Endothelial cell (in vitro differentiated cells): ENCODE measurements around the gene RAB25. TPM values are rescaled to one million over a fixed set of nuclear protein-coding genes. Genes with fewer than 3 reads are reported as not detected.

Experiments used
- DNase-seq: peaks from one replicate; pipeline ENCODE4 v3.0.0; 2021; ENCODE audit warnings: low spot score
- H3K27ac Mint-ChIP-seq: one replicate; pipeline ENCODE4 v1.8.0; 2021; ENCODE audit warnings: mixed read lengths, inconsistent platforms; ENCODE audit not compliant: unreplicated experiment
- H3K27me3 Mint-ChIP-seq: one replicate; pipeline ENCODE4 v1.8.0; 2021; ENCODE audit warnings: mild to moderate bottlenecking, moderate library complexity, mixed read lengths, inconsistent platforms; ENCODE audit not compliant: unreplicated experiment
- H3K36me3 Mint-ChIP-seq: one replicate; pipeline ENCODE4 v1.8.0; 2021; ENCODE audit warnings: mild to moderate bottlenecking, low read depth, mixed read lengths, inconsistent platforms; ENCODE audit not compliant: unreplicated experiment
- H3K4me1 Mint-ChIP-seq: one replicate; pipeline ENCODE4 v1.8.0; 2021; ENCODE audit warnings: mild to moderate bottlenecking, mixed read lengths, inconsistent platforms; ENCODE audit not compliant: unreplicated experiment
- H3K4me3 Mint-ChIP-seq: one replicate; pipeline ENCODE4 v1.8.0; 2021; ENCODE audit warnings: mild to moderate bottlenecking, mixed read lengths, inconsistent platforms; ENCODE audit not compliant: unreplicated experiment
- H3K9me3 Mint-ChIP-seq: one replicate; pipeline ENCODE4 v1.8.0; 2021; ENCODE audit warnings: mixed read lengths, inconsistent platforms; ENCODE audit not compliant: unreplicated experiment
- total RNA-seq: library from RNA; stranded (reverse); fragmentation: NEBNext Ultra II Directional; extraction: Animal tissue kit (Norgen Biotek cat#: 25700); gene quantifications from one replicate; pipeline ENCODE4 v1.2.1, GENCODE V29; 2021; ENCODE audit not compliant: unreplicated experiment
- TF ChIP-seq, protein P1 (sequence below): fragments of 200-600 bp; sonication (generic); IDR thresholded peaks from one replicate; pipeline ENCODE4 v1.5.0; 2021; ENCODE audit warnings: antibody characterized with exemption; ENCODE audit not compliant: unreplicated experiment

Gene RAB25
- total RNA-seq, 1 donor from 2014 or later: 1.6 TPM

- peaks cover 28% of the 10 kb centered on the region for H3K36me3 Mint-ChIP-seq
- no peaks in the 10 kb centered on the region for H3K9me3 Mint-ChIP-seq
- H3K27ac Mint-ChIP-seq: peak overlapping the region; percentile 74
- peak overlapping the region; percentile 97 for H3K4me3 Mint-ChIP-seq
- peaks cover 17% of the 10 kb centered on the region for H3K27me3 Mint-ChIP-seq
- TF ChIP-seq, protein P1, sequence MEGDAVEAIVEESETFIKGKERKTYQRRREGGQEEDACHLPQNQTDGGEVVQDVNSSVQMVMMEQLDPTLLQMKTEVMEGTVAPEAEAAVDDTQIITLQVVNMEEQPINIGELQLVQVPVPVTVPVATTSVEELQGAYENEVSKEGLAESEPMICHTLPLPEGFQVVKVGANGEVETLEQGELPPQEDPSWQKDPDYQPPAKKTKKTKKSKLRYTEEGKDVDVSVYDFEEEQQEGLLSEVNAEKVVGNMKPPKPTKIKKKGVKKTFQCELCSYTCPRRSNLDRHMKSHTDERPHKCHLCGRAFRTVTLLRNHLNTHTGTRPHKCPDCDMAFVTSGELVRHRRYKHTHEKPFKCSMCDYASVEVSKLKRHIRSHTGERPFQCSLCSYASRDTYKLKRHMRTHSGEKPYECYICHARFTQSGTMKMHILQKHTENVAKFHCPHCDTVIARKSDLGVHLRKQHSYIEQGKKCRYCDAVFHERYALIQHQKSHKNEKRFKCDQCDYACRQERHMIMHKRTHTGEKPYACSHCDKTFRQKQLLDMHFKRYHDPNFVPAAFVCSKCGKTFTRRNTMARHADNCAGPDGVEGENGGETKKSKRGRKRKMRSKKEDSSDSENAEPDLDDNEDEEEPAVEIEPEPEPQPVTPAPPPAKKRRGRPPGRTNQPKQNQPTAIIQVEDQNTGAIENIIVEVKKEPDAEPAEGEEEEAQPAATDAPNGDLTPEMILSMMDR: no peak
- no peak for DNase-seq
- H3K4me1 Mint-ChIP-seq: peaks cover 68% of the 10 kb centered on the region
Observed at GRCh38 chr1:156080863-156081179, 19.9 kb downstream of the RAB25 start.

DNA sequence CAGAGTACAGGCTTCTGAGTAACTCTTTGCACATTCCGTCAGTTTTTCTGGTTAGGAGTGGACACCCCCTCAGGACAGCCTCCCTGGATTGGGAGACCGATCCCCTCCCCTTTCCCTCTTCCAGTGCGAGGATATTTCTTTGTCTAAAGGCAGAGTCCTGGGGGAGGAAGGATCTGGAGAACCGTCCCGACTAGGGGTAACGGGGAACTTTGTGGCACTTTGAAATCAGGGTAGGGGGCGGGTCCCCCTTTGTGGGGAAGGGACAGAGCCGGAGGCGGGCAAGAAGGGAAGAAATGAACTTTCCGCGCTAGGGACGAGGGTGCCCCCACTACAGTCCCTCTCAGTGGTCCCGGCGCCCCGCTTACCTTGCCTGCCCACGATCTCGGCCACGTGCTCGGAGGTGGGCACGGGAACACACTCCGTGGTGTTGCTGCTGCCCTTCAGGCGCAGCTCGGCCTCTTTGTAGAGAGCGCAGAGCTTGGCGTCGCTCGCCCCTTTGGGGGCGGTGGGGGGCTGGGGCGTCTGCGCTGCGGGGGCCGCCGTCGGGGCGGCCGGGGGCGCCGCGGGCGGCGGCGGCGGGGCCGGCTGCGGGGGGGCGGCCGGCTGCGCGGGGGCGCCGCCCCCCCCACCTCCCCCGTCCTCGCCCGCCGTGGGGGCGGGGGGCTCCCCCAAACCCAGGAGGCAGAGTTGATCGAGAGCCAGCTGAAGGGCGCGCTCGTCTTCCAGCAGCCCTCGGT is 20.4 kb downstream of the RAB25 start:
- Mint-ChIP-seq H3K27me3 (peaks cover 17% of the 10 kb centered on the region), H3K27ac (peak overlapping the region; percentile 85), H3K4me1 (peaks cover 68% of the 10 kb centered on the region), H3K36me3 (peaks cover 24% of the 10 kb centered on the region), H3K4me3 (peak overlapping the region; percentile 97), H3K9me3 (no peaks in the 10 kb centered on the region)
- DNase-seq: no peak
- TF ChIP-seq, protein P1: no peak

DNA sequence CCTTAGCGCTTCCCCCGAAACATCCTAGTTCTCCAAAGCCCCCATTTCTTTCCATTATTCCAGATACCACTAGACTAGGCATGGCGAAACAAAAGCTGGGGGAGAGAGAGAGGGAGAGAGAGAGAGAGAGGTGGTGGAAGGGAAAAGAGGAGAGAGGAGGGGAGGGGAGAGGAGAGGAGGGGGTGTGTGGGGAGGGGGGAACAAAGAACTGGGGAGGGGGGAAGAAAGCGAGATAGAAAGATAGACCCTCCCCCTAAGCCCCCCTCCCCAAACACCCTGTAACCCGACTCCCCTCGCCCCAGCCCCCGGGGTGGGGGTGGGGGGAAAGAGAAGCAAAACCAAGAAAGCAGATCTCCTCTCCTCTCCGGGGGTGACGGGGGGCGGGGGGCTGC is 21.0 kb downstream of the RAB25 start:
- Mint-ChIP-seq H3K27ac (peak overlapping the region; percentile 85), H3K4me3 (peak overlapping the region; percentile 96), H3K27me3 (peaks cover 17% of the 10 kb centered on the region), H3K4me1 (peaks cover 69% of the 10 kb centered on the region), H3K36me3 (peaks cover 23% of the 10 kb centered on the region), H3K9me3 (no peaks in the 10 kb centered on the region)
- no peak for DNase-seq
- TF ChIP-seq, protein P1: no peak

DNA sequence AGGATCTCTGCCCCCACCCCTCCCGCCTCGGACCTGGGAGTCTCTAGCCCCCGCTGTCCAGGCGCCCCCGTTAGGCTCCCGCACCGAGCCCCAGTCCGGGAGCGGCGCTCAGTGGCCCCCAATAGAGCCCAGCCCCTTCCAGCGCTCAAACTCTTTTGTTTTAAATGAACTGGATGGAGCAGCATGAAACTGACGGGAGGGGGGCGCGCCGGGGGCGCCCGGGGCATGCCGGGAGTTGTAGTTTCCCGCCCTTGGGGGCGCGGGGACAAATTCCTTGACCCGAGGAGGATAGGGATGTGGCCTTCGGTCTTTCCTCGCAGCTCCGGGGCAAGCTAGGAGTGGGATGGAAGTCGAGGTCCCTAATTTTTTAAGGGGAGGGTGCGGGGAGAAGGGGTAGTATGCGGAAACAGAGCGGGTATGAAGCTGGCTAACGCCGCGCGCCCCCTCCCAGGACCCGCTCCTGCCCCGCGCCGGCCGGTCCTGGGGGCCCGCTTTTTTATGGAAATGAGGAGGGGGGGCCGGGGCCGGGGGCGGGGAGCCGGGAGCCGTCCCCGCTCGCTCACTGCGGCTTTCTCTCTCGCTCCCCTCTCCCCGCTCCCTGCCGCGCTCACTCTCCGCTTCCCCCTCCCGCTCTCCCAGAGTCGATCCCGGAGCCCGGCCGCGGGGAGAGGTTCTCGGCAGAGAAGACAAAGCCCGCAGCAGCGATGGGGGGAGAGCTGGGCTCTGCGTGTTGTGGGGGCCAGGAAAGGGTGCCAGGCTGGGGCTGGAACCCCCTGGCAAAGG is 21.5 kb downstream of the RAB25 start, which contains the start of gene MEX3A:
MEX3A (minus strand) TSS at position 157 of the 783 bp plus-strand sequence. CDS start 467 bp downstream, outside the sequence.
- DNase-seq: peak; percentile 93
- Mint-ChIP-seq H3K27ac (peak within 1 kb of the TSS; percentile 93), H3K27me3 (peaks cover 19% of the 10 kb centered on the region), H3K36me3 (peaks cover 17% of the 10 kb centered on the region), H3K4me1 (peaks cover 65% of the 10 kb centered on the region), H3K4me3 (peak within 1 kb of the TSS; percentile 99), H3K9me3 (no peaks in the 10 kb centered on the region)
- TF ChIP-seq, protein P1: no peak
